Esophagus muscularis mucosa (tissue), 4 donors: ENCODE results near the gene ELANE. TPM values are rescaled to one million over a fixed set of nuclear protein-coding genes. Genes with fewer than 3 reads are reported as not detected.

Experiments used
- DNase-seq: peaks from one replicate; pipeline ENCODE4 v3.0.0-alpha.2; 2017; ENCODE audit errors: extremely low spot score
- H3K27ac ChIP-seq, 4 donors: fragments of 200-600 bp; sonication (generic); replicated peaks in 1 of 4; 1 replicate in 3 of 4; 2 replicates in 1 of 4; pipeline ENCODE4 v1.5.1; 2016 to 2019; ENCODE audit warnings: mild to moderate bottlenecking in 1 of 4
- H3K27me3 ChIP-seq, 4 donors: fragments of 200-600 bp; sonication (generic); one replicate each; pipeline versions ENCODE4 v1.5.1 to v1.6.0; 2016 to 2019
- H3K36me3 ChIP-seq, 4 donors: fragments of 200-600 bp; sonication (generic); one replicate each; pipeline ENCODE4 v1.5.1; 2016 to 2019
- H3K4me1 ChIP-seq, 4 donors: fragments of 200-600 bp; sonication (generic); one replicate each; pipeline ENCODE4 v1.5.1; 2016 to 2019
- H3K4me3 ChIP-seq, 4 donors: fragments of 200-600 bp; sonication (generic); 1 replicate in 2 of 4; 2 replicates in 2 of 4; pipeline ENCODE4 v1.5.1; 2016 to 2019; ENCODE audit warnings: mild to moderate bottlenecking in 4 of 4, moderate library complexity in 1 of 4
- H3K9me3 ChIP-seq, 4 donors: fragments of 200-600 bp; sonication (generic); 1 replicate in 3 of 4; 2 replicates in 1 of 4; pipeline ENCODE4 v1.5.1; 2016 to 2019
- EP300 ChIP-seq: sonication (generic); formaldehyde crosslinking; IDR thresholded peaks from one replicate; pipeline ENCODE4 v1.6.1; 2017; ENCODE audit warnings: antibody characterized with exemption
- POLR2A ChIP-seq: fragments of 450-650 bp; IDR thresholded peaks from one replicate; pipeline ENCODE4 v1.6.1; 2017; ENCODE audit warnings: antibody characterized with exemption, moderate library complexity, mild to moderate bottlenecking, low read depth
- POLR2AphosphoS5 ChIP-seq, 2 donors: sonication (generic); formaldehyde crosslinking; IDR thresholded peaks; one replicate each; pipeline ENCODE4 v1.6.1; 2017; ENCODE audit warnings: antibody characterized with exemption in 2 of 2
- WGBS: methylation state at CpG from one replicate; pipeline ENCODE4 v1.1.5; 2018; 5-methylcytosine and 5-hydroxymethylcytosine counted together
- intact Hi-C: fragments of 100-400 bp; cut with DNase I; formaldehyde crosslinking; loops from one replicate; pipeline ENCODE4 v1.15.1; 2023
- total RNA-seq, 4 donors: library from RNA; depleted of rRNA; stranded (reverse); fragments of >200 nt; gene quantifications; one replicate each; pipeline versions ENCODE4 v1.1.0 to v1.2.1, GENCODE V29; 2016
- TF ChIP-seq, protein P1 (sequence below), 3 experiments: fragments of 200-600 bp in 2 of 3; fragments of 450-650 bp in 1 of 3; sonication (generic) in 2 of 3; IDR thresholded peaks; one replicate each; pipeline ENCODE4 v1.5.1; 2017 to 2019; ENCODE audit warnings: antibody characterized with exemption in 3 of 3, mild to moderate bottlenecking in 2 of 3, moderate library complexity in 1 of 3

The ELANE gene
- total RNA-seq, 4 donors from 2014 or later: 0.45 to 3.3 (median 1.6) TPM

DNA sequence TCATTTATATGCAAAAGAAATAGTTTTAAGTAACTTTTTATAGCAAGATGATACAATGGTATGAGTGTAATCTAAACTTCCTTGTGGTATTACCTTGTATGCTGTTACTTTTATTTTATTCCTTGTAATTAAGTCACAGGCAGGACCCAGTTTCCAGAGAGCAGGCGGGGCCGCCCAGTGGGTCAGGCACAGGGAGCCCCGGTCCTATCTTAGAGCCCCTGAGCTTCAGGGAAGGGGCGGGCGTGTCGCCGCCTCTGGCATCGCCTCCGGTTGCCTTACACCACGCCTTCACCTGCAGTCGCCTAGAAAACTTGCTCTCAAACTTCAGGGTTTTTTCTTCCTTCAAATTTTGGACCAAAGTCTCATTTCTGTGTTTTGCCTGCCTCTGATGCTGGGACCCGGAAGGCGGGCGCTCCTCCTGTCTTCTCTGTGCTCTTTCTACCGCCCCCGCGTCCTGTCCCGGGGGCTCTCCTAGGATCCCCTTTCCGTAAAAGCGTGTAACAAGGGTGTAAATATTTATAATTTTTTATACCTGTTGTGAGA, 40.5 kb upstream of the ELANE start:
- Histone ChIP-seq H3K27ac (no peak overlapping the region), H3K4me3 (no peak overlapping the region), H3K9me3 (no peaks in the 10 kb centered on the region), H3K4me1 (no peaks in the 10 kb centered on the region), H3K27me3 (no peaks in the 10 kb centered on the region), H3K36me3 (peaks cover 64 to 77% (median 70%) of the 10 kb centered on the region in 4 donors)
- TF ChIP-seq, protein P1, sequence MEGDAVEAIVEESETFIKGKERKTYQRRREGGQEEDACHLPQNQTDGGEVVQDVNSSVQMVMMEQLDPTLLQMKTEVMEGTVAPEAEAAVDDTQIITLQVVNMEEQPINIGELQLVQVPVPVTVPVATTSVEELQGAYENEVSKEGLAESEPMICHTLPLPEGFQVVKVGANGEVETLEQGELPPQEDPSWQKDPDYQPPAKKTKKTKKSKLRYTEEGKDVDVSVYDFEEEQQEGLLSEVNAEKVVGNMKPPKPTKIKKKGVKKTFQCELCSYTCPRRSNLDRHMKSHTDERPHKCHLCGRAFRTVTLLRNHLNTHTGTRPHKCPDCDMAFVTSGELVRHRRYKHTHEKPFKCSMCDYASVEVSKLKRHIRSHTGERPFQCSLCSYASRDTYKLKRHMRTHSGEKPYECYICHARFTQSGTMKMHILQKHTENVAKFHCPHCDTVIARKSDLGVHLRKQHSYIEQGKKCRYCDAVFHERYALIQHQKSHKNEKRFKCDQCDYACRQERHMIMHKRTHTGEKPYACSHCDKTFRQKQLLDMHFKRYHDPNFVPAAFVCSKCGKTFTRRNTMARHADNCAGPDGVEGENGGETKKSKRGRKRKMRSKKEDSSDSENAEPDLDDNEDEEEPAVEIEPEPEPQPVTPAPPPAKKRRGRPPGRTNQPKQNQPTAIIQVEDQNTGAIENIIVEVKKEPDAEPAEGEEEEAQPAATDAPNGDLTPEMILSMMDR (IDR thresholded peaks at IDR 0.05): no peak
- TF ChIP-seq POLR2A (no peak), POLR2AphosphoS5 (IDR thresholded peaks at IDR 0.05) (no peak), EP300 (no peak)
- intact Hi-C loops: no loop called here
- DNase-seq: no peak
- 91% methylated on average over 20 of the region's 20 CpGs for WGBS

DNA sequence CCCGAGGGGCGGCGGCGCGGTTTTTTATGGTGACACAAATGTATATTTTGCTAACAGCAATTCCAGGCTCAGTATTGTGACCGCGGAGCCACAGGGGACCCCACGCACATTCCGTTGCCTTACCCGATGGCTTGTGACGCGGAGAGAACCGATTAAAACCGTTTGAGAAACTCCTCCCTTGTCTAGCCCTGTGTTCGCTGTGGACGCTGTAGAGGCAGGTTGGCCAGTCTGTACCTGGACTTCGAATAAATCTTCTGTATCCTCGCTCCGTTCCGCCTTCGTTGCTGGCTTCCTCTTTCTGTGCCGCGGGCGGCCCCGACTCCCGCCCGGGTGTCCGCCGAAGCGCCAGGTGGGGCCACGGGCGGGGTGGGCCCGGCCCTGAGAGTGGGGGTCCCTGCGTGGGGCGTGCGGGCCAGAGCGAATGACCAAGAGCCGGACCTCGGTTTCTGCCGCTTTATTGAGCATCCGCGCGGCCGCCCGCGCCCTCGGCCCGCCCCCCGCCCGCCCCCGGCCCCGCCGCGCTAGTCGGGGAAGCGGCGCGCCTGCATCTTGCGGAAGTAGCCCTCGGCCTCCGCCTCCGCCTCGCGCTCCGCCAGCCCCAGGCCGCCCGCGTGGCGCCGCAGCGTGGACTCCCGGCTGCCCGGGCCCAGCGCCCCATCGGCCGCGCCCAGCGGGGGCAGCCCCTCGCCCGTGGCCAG, 39.9 kb upstream of the ELANE start:
- intact Hi-C loops: no loop called here
- Histone ChIP-seq H3K4me1 (no peaks in the 10 kb centered on the region), H3K9me3 (no peaks in the 10 kb centered on the region), H3K36me3 (peaks cover 58 to 71% (median 64%) of the 10 kb centered on the region in 4 donors), H3K4me3 (no peak overlapping the region), H3K27me3 (no peaks in the 10 kb centered on the region), H3K27ac (no peak overlapping the region)
- WGBS: 87% methylated on average over 32 of the region's 80 CpGs
- DNase-seq: no peak
- TF ChIP-seq POLR2A: no peak
- TF ChIP-seq EP300: no peak
- no peak for TF ChIP-seq POLR2AphosphoS5 (IDR thresholded peaks at IDR 0.05)
- TF ChIP-seq, protein P1 (IDR thresholded peaks at IDR 0.05): no peak

DNA sequence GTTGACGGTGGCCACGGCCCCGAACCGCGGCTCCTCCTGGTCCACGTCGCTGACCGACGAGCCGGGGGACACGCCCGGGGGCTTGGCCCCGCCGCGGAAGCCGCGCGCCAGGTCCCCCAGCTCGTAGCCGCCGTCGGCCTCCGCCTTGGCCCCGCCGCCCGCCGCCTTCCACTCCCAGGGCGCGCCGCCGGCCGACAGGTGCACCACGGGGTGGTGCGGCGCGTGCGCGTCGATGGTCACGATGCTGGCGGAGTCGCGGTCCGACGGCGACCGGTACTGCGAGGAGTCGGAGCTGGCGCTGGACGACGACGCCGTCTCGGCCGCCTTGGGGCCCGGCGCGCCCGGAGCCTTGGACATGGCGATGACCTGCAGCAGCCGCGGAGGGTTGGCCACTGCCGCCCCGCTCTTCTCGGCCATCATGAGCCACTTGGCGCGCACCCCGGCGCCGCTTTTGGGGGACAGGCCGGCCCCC, 39.3 kb upstream of the ELANE start:
- TF ChIP-seq POLR2AphosphoS5 (IDR thresholded peaks at IDR 0.05): no peak
- TF ChIP-seq POLR2A: no peak
- 90% methylated on average over 38 of the region's 72 CpGs for WGBS

DNA sequence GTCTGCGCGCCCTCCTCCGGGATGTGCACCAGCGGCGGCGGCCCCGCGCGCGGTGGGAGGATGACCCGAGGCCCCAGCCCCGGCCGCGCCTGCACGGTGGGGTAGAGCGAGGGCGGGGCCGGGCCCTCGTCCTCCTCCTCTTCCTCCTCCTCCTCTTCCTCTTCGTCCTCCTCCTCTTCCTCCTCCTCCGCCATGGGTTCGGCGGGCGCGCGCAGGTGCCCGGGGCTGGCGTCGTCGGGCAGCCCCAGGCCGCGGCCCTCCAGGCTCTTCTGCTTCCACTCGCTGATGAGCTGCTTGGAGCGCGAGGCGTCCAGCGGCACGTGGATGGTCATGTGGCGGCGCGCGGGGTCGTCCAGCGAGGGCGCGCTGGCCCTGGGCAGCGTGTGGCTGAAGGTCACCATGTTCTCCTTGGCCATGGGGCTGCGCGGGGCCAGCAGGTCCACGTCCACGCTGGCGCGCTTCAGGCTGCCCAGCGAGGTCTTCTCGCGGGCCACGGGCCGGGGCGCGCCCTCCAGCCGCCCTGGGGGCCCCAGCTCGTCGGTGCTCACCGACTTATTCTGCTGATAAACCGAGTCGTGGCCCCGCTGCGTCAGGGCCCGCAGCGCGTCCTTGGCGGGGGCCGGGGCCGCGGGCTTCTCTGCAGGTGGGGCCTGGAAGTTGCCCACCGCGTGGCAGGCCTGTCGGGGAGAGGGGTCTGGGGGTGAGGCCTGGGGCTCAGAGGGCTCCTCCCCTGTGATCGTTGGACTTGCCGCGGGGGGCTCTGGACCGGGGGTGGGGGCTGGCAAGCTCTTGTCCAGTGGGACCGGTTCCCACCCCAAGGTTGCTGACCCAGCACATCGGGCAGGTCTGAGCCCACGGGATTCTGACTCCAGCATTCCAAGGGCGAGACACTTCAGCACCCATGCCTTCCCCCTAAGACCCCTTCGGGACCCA, 38.6 kb upstream of the ELANE start:
- no peak for TF ChIP-seq POLR2A
- TF ChIP-seq POLR2AphosphoS5 (IDR thresholded peaks at IDR 0.05): no peak
- TF ChIP-seq, protein P1 (IDR thresholded peaks at IDR 0.05): no peak
- no peak for TF ChIP-seq EP300
- no peak for DNase-seq
- Histone ChIP-seq H3K4me1 (no peaks in the 10 kb centered on the region), H3K4me3 (no peak overlapping the region), H3K27me3 (no peaks in the 10 kb centered on the region), H3K9me3 (no peaks in the 10 kb centered on the region), H3K27ac (no peak overlapping the region), H3K36me3 (peaks cover 45 to 58% (median 51%) of the 10 kb centered on the region in 4 donors)
- intact Hi-C loops: no loop called here
- WGBS: 94% methylated on average over 36 of the region's 87 CpGs

More for the DNA sequence above, 39.3 kb upstream of the ELANE start:
- intact Hi-C loops: no loop called here
- H3K27ac ChIP-seq: no peak overlapping the region
- no peak for DNase-seq
- no peaks in the 10 kb centered on the region for H3K4me1 ChIP-seq
- H3K9me3 ChIP-seq: no peaks in the 10 kb centered on the region
- no peaks in the 10 kb centered on the region for H3K27me3 ChIP-seq
- H3K4me3 ChIP-seq: no peak overlapping the region
- peaks cover 52 to 65% (median 58%) of the 10 kb centered on the region in 4 donors for H3K36me3 ChIP-seq
